SK-N-SH (cell line): ENCODE results near the gene BOD1L1. TPM values are rescaled to one million over a fixed set of nuclear protein-coding genes. Genes with fewer than 3 reads are reported as not detected.

Source experiments
- CTCF ChIA-PET: fragments of 300-600, 350-600 bp; formaldehyde crosslinking; extraction: SDS; loops from one replicate; lab custom pipeline; 2021; lab: Yijun Ruan, JAX
- POLR2A ChIA-PET: fragments of 350-600 bp; sonication (Branson Sonifier 250); formaldehyde crosslinking; extraction: SDS; loops from one replicate; lab custom pipeline; 2020; ENCODE audit warnings: antibody characterized with exemption, inconsistent platforms; lab: Yijun Ruan, JAX
- DNase-seq: peaks from one replicate; pipeline ENCODE4 v3.0.0; 2012
- H2AFZ ChIP-seq: fragments of 200-600 bp; sonication (generic); 2 replicates; pipeline ENCODE4 v1.8.1; 2016; ENCODE audit warnings: antibody characterized with exemption, mild to moderate bottlenecking, low read depth
- H3F3A ChIP-seq: fragments of 200-600 bp; sonication (generic); replicated peaks from 2 replicates; pipeline ENCODE3; 2016; ENCODE audit warnings: antibody characterized with exemption, mild to moderate bottlenecking; ENCODE audit not compliant: insufficient read depth
- H3K27ac ChIP-seq, 2 experiments: fragments of 200-500 bp in 1 of 2; fragments of 200-600 bp in 1 of 2; sonication (Bioruptor generic) in 1 of 2; sonication (generic), shearing (Covaris generic) in 1 of 2; 2 replicates each; pipeline versions ENCODE4 v1.5.1 to v1.6.1; 2014 to 2016; ENCODE audit warnings: low read depth in 2 of 2, inconsistent platforms in 1 of 2, low read length in 1 of 2, mild to moderate bottlenecking in 1 of 2, mixed read lengths in 1 of 2
- H3K27me3 ChIP-seq: fragments of 200-600 bp; sonication (generic), shearing (Covaris generic); 2 replicates; pipeline ENCODE4 v1.6.1; 2016; ENCODE audit warnings: mixed run types; ENCODE audit not compliant: insufficient read depth
- H3K36me3 ChIP-seq, 2 experiments: fragments of 200-500 bp in 1 of 2; fragments of 200-600 bp in 1 of 2; sonication (Bioruptor generic) in 1 of 2; sonication (generic) in 1 of 2; replicated peaks in 1 of 2; 2 replicates each; pipeline versions ENCODE3 to v1.5.1; 2014 to 2016; ENCODE audit warnings: low read length in 1 of 2, mild to moderate bottlenecking in 1 of 2; ENCODE audit not compliant: insufficient read depth in 2 of 2, control insufficient read depth in 1 of 2
- H3K4me1 ChIP-seq, 2 experiments: fragments of 200-500 bp in 1 of 2; fragments of 200-600 bp in 1 of 2; sonication (Bioruptor generic) in 1 of 2; sonication (generic), shearing (Covaris generic) in 1 of 2; 2 replicates each; pipeline versions ENCODE4 v1.5.1 to v1.6.1; 2014 to 2016; ENCODE audit warnings: low read depth in 1 of 2, low read length in 1 of 2, mixed run types in 1 of 2; ENCODE audit not compliant: insufficient read depth in 2 of 2, control insufficient read depth in 1 of 2
- H3K4me2 ChIP-seq: fragments of 200-600 bp; sonication (generic), shearing (Covaris generic); 2 replicates; pipeline ENCODE4 v1.6.1; 2017; ENCODE audit warnings: mixed run types
- H3K4me3 ChIP-seq, 2 experiments: fragments of 200-500 bp in 1 of 2; fragments of 200-600 bp in 1 of 2; sonication (Bioruptor generic) in 1 of 2; sonication (generic), shearing (Covaris generic) in 1 of 2; 2 replicates each; pipeline versions ENCODE4 v1.5.1 to v1.8.1; 2014 to 2016; ENCODE audit warnings: low read depth in 2 of 2, inconsistent platforms in 1 of 2, low read length in 1 of 2, mild to moderate bottlenecking in 1 of 2, mixed read lengths in 1 of 2, moderate library complexity in 1 of 2
- H3K79me2 ChIP-seq: fragments of 200-600 bp; sonication (generic); 2 replicates; pipeline ENCODE4 v1.8.1; 2017; ENCODE audit warnings: mild to moderate bottlenecking; ENCODE audit not compliant: insufficient read depth
- H3K9ac ChIP-seq: fragments of 200-600 bp; sonication (generic); 2 replicates; pipeline ENCODE4 v1.6.1; 2017; ENCODE audit warnings: mixed run types
- H3K9me2 ChIP-seq: fragments of 200-600 bp; sonication (generic); 2 replicates; pipeline ENCODE4 v1.6.1; 2017; ENCODE audit warnings: mixed run types
- H3K9me3 ChIP-seq: fragments of 200-600 bp; sonication (generic); 2 replicates; pipeline ENCODE4 v1.6.1; 2017; ENCODE audit warnings: mixed run types, mild to moderate bottlenecking, moderate library complexity
- H4K20me1 ChIP-seq: fragments of 200-600 bp; sonication (generic); 2 replicates; pipeline ENCODE4 v1.6.1; 2017; ENCODE audit warnings: mild to moderate bottlenecking, mixed run types; ENCODE audit not compliant: insufficient read depth
- EP300 ChIP-seq, 2 experiments: IDR thresholded peaks; 2 replicates each; pipeline versions ENCODE4 v1.4.0 to v1.6.1; 2012; ENCODE audit warnings: borderline replicate concordance in 1 of 2, low read depth in 1 of 2, low read length in 1 of 2
- EZH2phosphoT487 ChIP-seq: fragments of 200-600 bp; sonication (generic); IDR thresholded peaks from 2 replicates; pipeline ENCODE4 v1.6.1; 2017; ENCODE audit warnings: low read depth, mixed run types, mild to moderate bottlenecking, antibody characterized with exemption, moderate library complexity, borderline replicate concordance
- FOSL2 ChIP-seq: IDR thresholded peaks from 2 replicates; pipeline ENCODE4 v1.4.0; 2012; ENCODE audit warnings: low read depth, mild to moderate bottlenecking, moderate library complexity, borderline replicate concordance
- FOXJ3 ChIP-seq: sonication (generic); formaldehyde crosslinking; IDR thresholded peaks from 2 replicates; pipeline ENCODE4 v1.5.1; 2020; ENCODE audit warnings: mild to moderate bottlenecking, missing genetic modification reagents
- FOXM1 ChIP-seq: IDR thresholded peaks from 2 replicates; pipeline ENCODE4 v1.4.0; 2012; ENCODE audit warnings: low read depth, mild to moderate bottlenecking
- GATA2 ChIP-seq: sonication (generic); formaldehyde crosslinking; IDR thresholded peaks from 2 replicates; pipeline ENCODE4 v1.5.0; 2020; ENCODE audit warnings: mild to moderate bottlenecking, missing genetic modification reagents
- JUND ChIP-seq: IDR thresholded peaks from 2 replicates; pipeline ENCODE4 v1.4.0; 2012
- MEF2A ChIP-seq: IDR thresholded peaks from 2 replicates; pipeline ENCODE4 v1.4.0; 2012; ENCODE audit warnings: low read depth, borderline replicate concordance
- NFIC ChIP-seq: IDR thresholded peaks from 2 replicates; pipeline ENCODE4 v1.4.0; 2012; ENCODE audit warnings: borderline replicate concordance
- POLR2AphosphoS5 ChIP-seq: IDR thresholded peaks from 2 replicates; pipeline ENCODE4 v1.6.1; 2012; ENCODE audit warnings: low read depth, low read length
- TCF12 ChIP-seq: IDR thresholded peaks from 2 replicates; pipeline ENCODE4 v1.4.0; 2012
- TEAD4 ChIP-seq: IDR thresholded peaks from 2 replicates; pipeline ENCODE4 v1.4.0; 2012; ENCODE audit warnings: mild to moderate bottlenecking, borderline replicate concordance; ENCODE audit not compliant: insufficient read depth
- YY1 ChIP-seq: IDR thresholded peaks from 2 replicates; pipeline ENCODE4 v1.4.0; 2012; ENCODE audit warnings: low read depth, mild to moderate bottlenecking
- WGBS: methylation state at CpG from one replicate; pipeline ENCODE4 v1.1.6; 2017; ENCODE audit warnings: low lambda C conversion rate; 5-methylcytosine and 5-hydroxymethylcytosine counted together
- polyA plus RNA-seq, 3 experiments: library from polyadenylated mRNA; depleted of rRNA; stranded (reverse); fragments of >200 nt; gene quantifications; 2 replicates each; pipeline ENCODE4 v1.2.3, GENCODE V29; 2012
- TF ChIP-seq, protein P1 (sequence below): IDR thresholded peaks from 2 replicates; pipeline ENCODE4; 2012
- TF ChIP-seq, protein P2 (sequence below): IDR thresholded peaks from 2 replicates; pipeline ENCODE4 v1.4.0; 2012; ENCODE audit warnings: low read depth, borderline replicate concordance
- TF ChIP-seq, protein P3 (sequence below): IDR thresholded peaks from 2 replicates; pipeline ENCODE4 v1.4.0; 2012; ENCODE audit warnings: low read depth

BOD1L1 gene
- polyA plus RNA-seq, 1 of the 3 experiments (the other 2 are of a cell fraction) = 12.5 TPM

DNA sequence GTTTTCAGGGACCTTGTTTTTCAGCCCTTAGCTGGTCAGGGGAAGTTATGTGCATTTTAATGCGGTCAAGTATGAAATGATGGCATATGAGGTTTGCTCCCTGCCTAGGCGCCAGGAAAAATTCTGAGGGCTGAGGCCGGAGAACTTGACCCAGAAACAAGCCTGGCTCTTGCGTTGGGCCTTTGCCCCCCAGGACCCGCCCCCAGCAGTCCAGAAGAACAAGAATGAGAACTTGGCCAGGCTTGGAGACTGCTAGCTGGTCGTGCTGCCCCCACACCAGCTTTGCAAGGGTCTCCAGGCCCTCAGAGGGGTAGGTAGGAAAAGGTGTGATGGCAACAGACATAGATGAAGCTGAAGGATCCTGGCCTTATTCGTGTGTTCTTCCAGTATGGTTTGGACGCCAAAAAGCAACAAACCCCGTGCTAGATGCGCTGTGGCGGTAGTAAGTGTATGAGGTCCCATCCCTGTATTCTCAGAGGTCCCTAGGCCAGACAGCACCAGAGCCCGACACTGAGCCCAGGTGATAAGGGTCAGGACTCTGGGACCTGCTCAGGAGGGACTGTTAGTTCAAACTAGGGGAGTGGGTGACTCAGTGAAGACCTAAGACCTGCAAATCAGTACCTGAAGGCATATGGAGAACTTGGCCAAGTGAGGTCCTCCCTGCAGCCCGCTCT, 93.7 kb downstream of the BOD1L1 start (continued):
- TF ChIP-seq TEAD4 (no peak), MEF2A (no peak)

DNA sequence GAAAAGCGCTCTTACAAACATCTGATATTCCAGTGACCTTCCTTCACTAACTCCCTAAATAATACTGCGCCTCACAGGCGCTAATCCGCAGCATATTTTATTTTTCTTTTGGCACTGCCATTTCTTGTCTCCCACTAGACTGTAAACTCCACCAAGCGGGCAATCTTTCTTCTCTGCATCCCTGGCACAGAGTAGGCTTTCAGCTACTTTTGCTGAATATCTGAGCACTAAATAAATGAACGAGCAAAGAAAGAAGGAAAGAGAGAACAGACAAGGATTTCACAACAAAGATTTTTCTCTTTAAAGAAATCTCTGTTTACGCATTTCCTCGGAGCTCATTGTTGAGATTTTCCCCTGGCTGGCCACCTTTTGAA, 95.9 kb downstream of the BOD1L1 start:
- Histone ChIP-seq H3K9me2 (no peaks in the 10 kb centered on the region), H2AFZ (no peak overlapping the region), H3K27me3 (peaks cover 92% of the 10 kb centered on the region), H3K9ac (no peak overlapping the region), H3K79me2 (no peaks in the 10 kb centered on the region), H3F3A (peaks cover 3% of the 10 kb centered on the region), H3K27ac (no peak overlapping the region), H3K4me1 (no peaks in the 10 kb centered on the region; a peak in 1 of 4 replicates), H4K20me1 (no peaks in the 10 kb centered on the region), H3K4me3 (no peak overlapping the region)
- ChIA-PET CTCF (interaction anchor here (1.2 to 2.2 kb wide), 3 partner anchors 10 to 17 kb away, joined by 3 to 7 read pairs (median 5); no protein-coding TSS in a partner anchor), POLR2A (no interaction called here)
- WGBS = 65% methylated on average over 8 of the region's 8 CpGs
- TF ChIP-seq MEF2A (no peak), GATA2 (no peak), FOSL2 (no peak), EP300 (IDR thresholded peaks at IDR 0.05; ENCODE audit: borderline replicate concordance in 1 of 2, low read depth in 1 of 2, low read length in 1 of 2) (no peak), JUND (no peak), FOXM1 (no peak), YY1 (no peak), TCF12 (no peak), EZH2phosphoT487 (no peak), POLR2AphosphoS5 (no peak), FOXJ3 (no peak), NFIC (no peak)
- TF ChIP-seq, protein P1, sequence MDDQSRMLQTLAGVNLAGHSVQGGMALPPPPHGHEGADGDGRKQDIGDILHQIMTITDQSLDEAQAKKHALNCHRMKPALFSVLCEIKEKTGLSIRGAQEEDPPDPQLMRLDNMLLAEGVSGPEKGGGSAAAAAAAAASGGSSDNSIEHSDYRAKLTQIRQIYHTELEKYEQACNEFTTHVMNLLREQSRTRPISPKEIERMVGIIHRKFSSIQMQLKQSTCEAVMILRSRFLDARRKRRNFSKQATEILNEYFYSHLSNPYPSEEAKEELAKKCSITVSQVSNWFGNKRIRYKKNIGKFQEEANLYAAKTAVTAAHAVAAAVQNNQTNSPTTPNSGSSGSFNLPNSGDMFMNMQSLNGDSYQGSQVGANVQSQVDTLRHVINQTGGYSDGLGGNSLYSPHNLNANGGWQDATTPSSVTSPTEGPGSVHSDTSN = no peak
- TF ChIP-seq, protein P2, sequence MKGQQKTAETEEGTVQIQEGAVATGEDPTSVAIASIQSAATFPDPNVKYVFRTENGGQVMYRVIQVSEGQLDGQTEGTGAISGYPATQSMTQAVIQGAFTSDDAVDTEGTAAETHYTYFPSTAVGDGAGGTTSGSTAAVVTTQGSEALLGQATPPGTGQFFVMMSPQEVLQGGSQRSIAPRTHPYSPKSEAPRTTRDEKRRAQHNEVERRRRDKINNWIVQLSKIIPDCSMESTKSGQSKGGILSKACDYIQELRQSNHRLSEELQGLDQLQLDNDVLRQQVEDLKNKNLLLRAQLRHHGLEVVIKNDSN = no peak
- TF ChIP-seq, protein P3, sequence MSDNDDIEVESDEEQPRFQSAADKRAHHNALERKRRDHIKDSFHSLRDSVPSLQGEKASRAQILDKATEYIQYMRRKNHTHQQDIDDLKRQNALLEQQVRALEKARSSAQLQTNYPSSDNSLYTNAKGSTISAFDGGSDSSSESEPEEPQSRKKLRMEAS = no peak
- TF ChIP-seq, all 33 proteins: peak for 0
- H3K4me2 ChIP-seq = no peak overlapping the region
- no peaks in the 10 kb centered on the region for H3K9me3 ChIP-seq
- DNase-seq = no peak
- H3K36me3 ChIP-seq = no peaks in the 10 kb centered on the region
